GM12891 (cell line): ENCODE data around the gene HEATR5A.

ENCODE experiments used
- PAX5 ChIP-seq: IDR thresholded peaks from 2 replicates; pipeline ENCODE4 v1.6.1; 2011; ENCODE audit warnings: low read length, moderate library complexity, mild to moderate bottlenecking; ENCODE audit not compliant: insufficient read depth, severe bottlenecking
- POLR2A ChIP-seq: IDR thresholded peaks from 2 replicates; pipeline ENCODE4 v1.6.1; 2011; ENCODE audit warnings: low read depth, low read length, control low read depth
- POLR2AphosphoS5 ChIP-seq: IDR thresholded peaks from 2 replicates; pipeline ENCODE4 v1.6.1; 2011; ENCODE audit warnings: low read depth, low read length, control low read depth
- POU2F2 ChIP-seq: IDR thresholded peaks from 2 replicates; pipeline ENCODE4 v1.6.1; 2011; ENCODE audit warnings: low read depth, mild to moderate bottlenecking, control low read depth, low read length, moderate library complexity
- SPI1 ChIP-seq: IDR thresholded peaks from 2 replicates; pipeline ENCODE4 v1.6.1; 2011; ENCODE audit warnings: low read depth, low read length, control low read depth
- TAF1 ChIP-seq: IDR thresholded peaks from 2 replicates; pipeline ENCODE4 v1.6.1; 2011; ENCODE audit warnings: low read depth, low read length, control low read depth

- no peak for TF ChIP-seq POLR2AphosphoS5
- no peak for TF ChIP-seq SPI1
- TF ChIP-seq POLR2A = no peak
- TF ChIP-seq TAF1 = no peak
- no peak for TF ChIP-seq POU2F2
- no peak for TF ChIP-seq PAX5
Observed at GRCh38 chr14:31439561-31439960, 19.2 kb upstream of the HEATR5A start.
